Ovary (tissue), 9 donors: Measurements from ENCODE around the gene BNC2. TPM values are rescaled to one million over a fixed set of nuclear protein-coding genes. Genes with fewer than 3 reads are reported as not detected.

Source experiments
- DNase-seq, 5 donors: peaks; one replicate each; pipeline ENCODE4 v3.0.0-alpha.2; 2019 to 2020
- H3K27ac ChIP-seq, 2 donors: fragments of 200-600 bp; one replicate each; pipeline versions ENCODE4 v1.5.1 to v1.8.0; 2019 to 2022
- H3K27me3 ChIP-seq: fragments of 200-600 bp; one replicate; pipeline ENCODE4 v1.8.0; 2022
- H3K36me3 ChIP-seq: fragments of 200-600 bp; sonication (generic); one replicate; pipeline ENCODE4 v1.5.1; 2019
- H3K4me1 ChIP-seq: one replicate; pipeline ENCODE4 v1.8.1; 2013; ENCODE audit warnings: mild to moderate bottlenecking, moderate library complexity; ENCODE audit not compliant: insufficient read depth
- H3K4me3 ChIP-seq: fragments of 200-600 bp; sonication (generic); one replicate; pipeline ENCODE4 v1.5.1; 2017
- H3K9me3 ChIP-seq, 2 donors: fragments of 200-600 bp in 1 of 2; sonication (generic) in 1 of 2; one replicate each; pipeline versions ENCODE4 v1.5.1 to v1.8.1; 2013 to 2019; ENCODE audit warnings: mild to moderate bottlenecking in 1 of 2, moderate library complexity in 1 of 2
- EP300 ChIP-seq: sonication (generic); formaldehyde crosslinking; IDR thresholded peaks from one replicate; pipeline ENCODE4 v1.6.1; 2017; ENCODE audit warnings: antibody characterized with exemption
- POLR2A ChIP-seq: fragments of 450-650 bp; IDR thresholded peaks from one replicate; pipeline ENCODE4 v1.6.1; 2017; ENCODE audit warnings: antibody characterized with exemption, mild to moderate bottlenecking, moderate library complexity
- WGBS, 3 donors: extraction: QIAGEN DNeasy Blood & Tissue Kit in 1 of 3; methylation state at CpG; one replicate each; pipeline versions ENCODE4 v1.1.5 to v1.1.7; 2013 to 2017; 5-methylcytosine and 5-hydroxymethylcytosine counted together
- intact Hi-C, 4 donors: fragments of 100-400 bp; cut with DNase I; formaldehyde crosslinking; loops; one replicate each; pipeline versions ENCODE4 v1.11.0 to v1.15.1; 2022 to 2023
- polyA plus RNA-seq, 2 donors: library from polyadenylated mRNA; stranded (reverse); fragments of 200-250 nt in 1 of 2; fragments of 350-450 nt in 1 of 2; fragmentation: Illumina TruSeq in 1 of 2; extraction: RNeasy Lipid Tissue Mini Kit (QIAGEN cat#74804) in 1 of 2; gene quantifications; one replicate each; pipeline ENCODE4 v1.2.3, GENCODE V29; 2013 to 2014
- total RNA-seq, 7 donors: library from RNA; depleted of rRNA in 2 of 7; stranded (reverse); fragments of >200 nt in 2 of 7; fragmentation: NEBNext Ultra II Directional in 3 of 7; extraction: Animal tissue kit (Norgen Biotek cat#: 25700) in 3 of 7; gene quantifications; one replicate each; pipeline versions ENCODE4 v1.1.0 to v1.2.4, GENCODE V29; 2016 to 2023
- TF ChIP-seq, protein P1 (sequence below), 3 donors: fragments of 450-650 bp in 2 of 3; fragments of 200-600 bp in 1 of 3; IDR thresholded peaks; one replicate each; pipeline versions ENCODE4 v1.5.1 to v1.8.0; 2016 to 2022; ENCODE audit warnings: antibody characterized with exemption in 3 of 3, mild to moderate bottlenecking in 1 of 3
- donor health status: DM: no; HTN: no; CAD: no; lungs with moderate emphysema.
- donor health status: DM: no; HTN: no; CAD: no.
- donor health status: Bipolar disorder and iron deficiency.
- donor health status: DM: yes; HTN: yes; CAD: no.
- donor health status: DM: no; HTN: no; CAD: no.
- donor health status: DM: yes; HTN: yes; CAD: no.

BNC2 gene
- total and polyA plus RNA-seq, 9 donors, result 17.2 to 232 (median 197) TPM

DNA sequence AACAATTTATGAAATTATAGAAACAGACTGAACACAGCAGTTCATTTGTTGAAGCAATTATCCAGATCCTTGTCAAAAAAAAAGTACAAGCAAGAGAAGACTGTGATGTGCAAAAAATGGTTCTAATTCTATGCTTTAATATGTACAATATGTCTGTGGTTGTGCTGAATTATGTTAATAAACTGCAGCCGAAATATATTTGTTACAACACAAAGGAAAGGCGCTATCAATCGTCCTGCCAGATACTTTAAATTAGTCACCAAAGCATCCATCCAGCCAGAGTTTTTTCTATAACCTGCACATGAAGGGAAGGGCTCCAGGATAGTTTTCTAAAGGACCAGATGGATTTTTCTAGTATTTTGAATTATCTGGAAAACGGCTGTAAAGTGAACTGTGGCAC, 259.5 kb downstream of the BNC2 start:
- TF ChIP-seq EP300, result no peak
- TF ChIP-seq, protein P1, sequence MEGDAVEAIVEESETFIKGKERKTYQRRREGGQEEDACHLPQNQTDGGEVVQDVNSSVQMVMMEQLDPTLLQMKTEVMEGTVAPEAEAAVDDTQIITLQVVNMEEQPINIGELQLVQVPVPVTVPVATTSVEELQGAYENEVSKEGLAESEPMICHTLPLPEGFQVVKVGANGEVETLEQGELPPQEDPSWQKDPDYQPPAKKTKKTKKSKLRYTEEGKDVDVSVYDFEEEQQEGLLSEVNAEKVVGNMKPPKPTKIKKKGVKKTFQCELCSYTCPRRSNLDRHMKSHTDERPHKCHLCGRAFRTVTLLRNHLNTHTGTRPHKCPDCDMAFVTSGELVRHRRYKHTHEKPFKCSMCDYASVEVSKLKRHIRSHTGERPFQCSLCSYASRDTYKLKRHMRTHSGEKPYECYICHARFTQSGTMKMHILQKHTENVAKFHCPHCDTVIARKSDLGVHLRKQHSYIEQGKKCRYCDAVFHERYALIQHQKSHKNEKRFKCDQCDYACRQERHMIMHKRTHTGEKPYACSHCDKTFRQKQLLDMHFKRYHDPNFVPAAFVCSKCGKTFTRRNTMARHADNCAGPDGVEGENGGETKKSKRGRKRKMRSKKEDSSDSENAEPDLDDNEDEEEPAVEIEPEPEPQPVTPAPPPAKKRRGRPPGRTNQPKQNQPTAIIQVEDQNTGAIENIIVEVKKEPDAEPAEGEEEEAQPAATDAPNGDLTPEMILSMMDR (IDR thresholded peaks at IDR 0.05), result no peak
- no peak for TF ChIP-seq POLR2A
- intact Hi-C loops, result no loop called here
- no peak overlapping the region for H3K27ac ChIP-seq
- no peak overlapping the region for H3K4me3 ChIP-seq
- no peaks in the 10 kb centered on the region for H3K27me3 ChIP-seq
- H3K9me3 ChIP-seq, result no peaks in the 10 kb centered on the region
- WGBS, 3 donors, result 52 to 57% (median 56%) methylated on average over 4 of the region's 4 CpGs
- H3K36me3 ChIP-seq, result no peaks in the 10 kb centered on the region
- peaks cover 12% of the 10 kb centered on the region for H3K4me1 ChIP-seq
- DNase-seq, result no peak

- no peak for TF ChIP-seq EP300
- TF ChIP-seq POLR2A, result no peak
- TF ChIP-seq, protein P1 (IDR thresholded peaks at IDR 0.05), result no peak
- no peak overlapping the region for H3K27ac ChIP-seq
- H3K9me3 ChIP-seq, result no peaks in the 10 kb centered on the region
- peaks cover 12% of the 10 kb centered on the region for H3K4me1 ChIP-seq
- H3K27me3 ChIP-seq, result no peaks in the 10 kb centered on the region
- WGBS, 3 donors, result 61 to 64% (median 63%) methylated on average over 3 of the region's 3 CpGs
- no peak overlapping the region for H3K4me3 ChIP-seq
- intact Hi-C loops, result no loop called here
- no peak for DNase-seq
- H3K36me3 ChIP-seq, result no peaks in the 10 kb centered on the region
These were observed 259.9 kb downstream of the BNC2 start for GRCh38 chr9:16610538-16610937.

DNA sequence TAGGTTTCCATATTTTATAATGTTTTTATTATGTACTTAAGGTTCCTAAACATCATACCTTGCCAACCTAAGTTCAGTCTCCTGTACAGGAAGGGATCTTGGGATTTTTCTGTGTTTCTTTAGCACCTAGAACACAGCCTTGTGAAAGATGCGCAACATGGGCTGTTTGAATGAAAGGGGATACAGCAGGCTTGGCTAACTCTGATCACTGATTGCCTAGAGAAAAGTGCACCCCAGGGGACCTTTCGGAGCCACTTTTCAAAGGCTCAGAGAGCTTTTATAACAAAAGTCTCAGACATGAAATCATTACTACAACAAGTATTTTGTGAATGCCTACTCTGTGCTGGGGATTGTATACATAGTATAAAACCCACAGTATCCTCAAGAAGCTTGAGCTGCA, 261.6 kb downstream of the BNC2 start:
- no peaks in the 10 kb centered on the region for H3K36me3 ChIP-seq
- no peaks in the 10 kb centered on the region for H3K27me3 ChIP-seq
- TF ChIP-seq POLR2A, result no peak
- TF ChIP-seq EP300, result no peak
- TF ChIP-seq, protein P1 (IDR thresholded peaks at IDR 0.05), result no peak
- WGBS, 3 donors, result 97 to 98% (median 98%) methylated on average over 2 of the region's 2 CpGs
- H3K4me3 ChIP-seq, result no peak overlapping the region
- no peak for DNase-seq
- no peak overlapping the region for H3K27ac ChIP-seq
- H3K4me1 ChIP-seq, result peaks cover 10% of the 10 kb centered on the region
- intact Hi-C loops, result loop anchor here in 1 of 4 donors (2.0 kb wide), 1 partner anchor 14 kb away; no protein-coding TSS in a partner anchor
- no peaks in the 10 kb centered on the region for H3K9me3 ChIP-seq

- Histone ChIP-seq H3K27ac (no peak overlapping the region), H3K36me3 (no peaks in the 10 kb centered on the region), H3K27me3 (no peaks in the 10 kb centered on the region), H3K4me3 (no peak overlapping the region), H3K4me1 (peaks cover 5% of the 10 kb centered on the region), H3K9me3 (no peaks in the 10 kb centered on the region)
- no peak for DNase-seq
- WGBS, 3 donors, result 90 to 95% (median 92%) methylated on average over 2 of the region's 2 CpGs
- intact Hi-C loops, result no loop called here
- TF ChIP-seq, protein P1 (IDR thresholded peaks at IDR 0.05), result no peak
- TF ChIP-seq EP300, result no peak
- TF ChIP-seq POLR2A, result no peak
These were observed 268.0 kb downstream of the BNC2 start for GRCh38 chr9:16602494-16602893.

DNA sequence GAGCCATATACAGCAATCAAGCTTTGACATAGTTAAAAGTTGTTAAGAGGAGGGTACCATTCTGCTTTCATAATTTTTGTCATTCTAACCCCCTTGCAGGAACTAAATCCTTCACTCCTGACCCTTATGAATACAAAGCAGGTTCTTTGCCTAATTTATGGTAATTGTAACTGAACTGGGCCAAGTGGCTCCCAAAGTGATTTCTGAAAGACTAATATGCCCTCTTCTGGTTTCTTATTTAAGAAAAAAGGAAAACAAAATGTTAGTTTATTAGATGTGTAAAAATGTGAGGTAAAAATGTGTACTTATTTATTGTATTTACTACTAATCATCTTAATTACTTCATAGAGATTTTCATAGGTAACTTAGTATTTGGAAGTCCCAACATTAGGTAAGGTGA, 268.5 kb downstream of the BNC2 start:
- Histone ChIP-seq H3K4me1 (peaks cover 5% of the 10 kb centered on the region), H3K9me3 (no peaks in the 10 kb centered on the region), H3K27me3 (no peaks in the 10 kb centered on the region), H3K36me3 (no peaks in the 10 kb centered on the region), H3K27ac (no peak overlapping the region), H3K4me3 (no peak overlapping the region)
- DNase-seq, result no peak
- TF ChIP-seq, protein P1 (IDR thresholded peaks at IDR 0.05), result no peak
- no peak for TF ChIP-seq POLR2A
- TF ChIP-seq EP300, result no peak
- intact Hi-C loops, result no loop called here
